Liver (tissue), 9 donors: Measurements from ENCODE around the gene FBXW7. TPM values are rescaled to one million over a fixed set of nuclear protein-coding genes. Genes with fewer than 3 reads are reported as not detected.

Experiments used
- DNase-seq: peaks from one replicate; pipeline ENCODE4 v3.0.0-alpha.2; 2017; ENCODE audit warnings: low spot score
- H3K27ac ChIP-seq, 2 donors: one replicate each; pipeline ENCODE4 v1.7.0; 2013; ENCODE audit warnings: inconsistent platforms in 2 of 2, low read length in 2 of 2, control low read depth in 1 of 2, low read depth in 1 of 2, mild to moderate bottlenecking in 1 of 2
- H3K27me3 ChIP-seq, 4 donors: one replicate each; pipeline versions ENCODE4 v1.6.1 to v1.7.0; 2013; ENCODE audit warnings: low read length in 3 of 4, inconsistent platforms in 1 of 4, mild to moderate bottlenecking in 1 of 4, moderate library complexity in 1 of 4; ENCODE audit not compliant: control insufficient read depth in 4 of 4, insufficient read depth in 4 of 4
- H3K36me3 ChIP-seq, 4 donors: one replicate each; pipeline versions ENCODE4 v1.6.1 to v1.7.0; 2013; ENCODE audit warnings: low read length in 3 of 4, mild to moderate bottlenecking in 3 of 4, low read depth in 1 of 4, moderate library complexity in 1 of 4; ENCODE audit not compliant: control insufficient read depth in 4 of 4, insufficient read depth in 3 of 4
- H3K4me1 ChIP-seq, 4 donors: one replicate each; pipeline versions ENCODE4 v1.6.1 to v1.7.0; 2013; ENCODE audit warnings: low read length in 3 of 4, mild to moderate bottlenecking in 3 of 4, moderate library complexity in 1 of 4; ENCODE audit not compliant: control insufficient read depth in 4 of 4, insufficient read depth in 4 of 4
- H3K4me3 ChIP-seq, 3 donors: one replicate each; pipeline versions ENCODE4 v1.6.1 to v1.7.0; 2013; ENCODE audit warnings: low read length in 3 of 3, control low read depth in 1 of 3, low read depth in 1 of 3, mild to moderate bottlenecking in 1 of 3
- H3K9ac ChIP-seq, 2 donors: one replicate each; pipeline ENCODE4 v1.7.0; 2013; ENCODE audit warnings: low read length in 2 of 2, mild to moderate bottlenecking in 2 of 2, moderate library complexity in 2 of 2, control low read depth in 1 of 2, low read depth in 1 of 2
- H3K9me3 ChIP-seq, 4 donors: one replicate each; pipeline versions ENCODE4 v1.6.1 to v1.7.0; 2013; ENCODE audit warnings: low read length in 3 of 4; ENCODE audit not compliant: control insufficient read depth in 4 of 4
- EGR1 ChIP-seq, 2 donors: IDR thresholded peaks; 2 replicates each; pipeline ENCODE4 v1.6.1; 2016 to 2018; ENCODE audit warnings: antibody characterized with exemption in 2 of 2, low read depth in 2 of 2
- FOXA1 ChIP-seq: IDR thresholded peaks from 2 replicates; pipeline ENCODE4 v1.6.1; 2016; ENCODE audit warnings: antibody characterized with exemption
- FOXA2 ChIP-seq: IDR thresholded peaks from 2 replicates; pipeline ENCODE4 v1.6.1; 2016; ENCODE audit warnings: antibody characterized with exemption
- GABPA ChIP-seq, 2 donors: IDR thresholded peaks in 1 of 2; conservative IDR thresholded peaks in 1 of 2; 2 replicates each; pipeline ENCODE4 v1.6.1; 2016; ENCODE audit warnings: antibody characterized with exemption in 2 of 2, mild to moderate bottlenecking in 1 of 2, moderate library complexity in 1 of 2
- HNF4A ChIP-seq, 2 donors: conservative IDR thresholded peaks; 2 replicates each; pipeline ENCODE4 v1.6.1; 2016; ENCODE audit warnings: antibody characterized with exemption in 2 of 2, mild to moderate bottlenecking in 2 of 2
- HNF4G ChIP-seq: IDR thresholded peaks from 2 replicates; pipeline ENCODE4 v1.6.1; 2016; ENCODE audit warnings: antibody characterized with exemption
- JUND ChIP-seq, 2 donors: IDR thresholded peaks; 2 replicates each; pipeline ENCODE4 v1.6.1; 2016; ENCODE audit warnings: antibody characterized with exemption in 2 of 2
- NR2F2 ChIP-seq: IDR thresholded peaks from 2 replicates; pipeline ENCODE4 v1.6.1; 2016; ENCODE audit warnings: antibody characterized with exemption
- RAD21 ChIP-seq, 2 donors: IDR thresholded peaks; 2 replicates each; pipeline ENCODE4 v1.6.1; 2016; ENCODE audit warnings: antibody characterized with exemption in 2 of 2, mild to moderate bottlenecking in 2 of 2
- REST ChIP-seq: IDR thresholded peaks from 2 replicates; pipeline ENCODE4 v1.6.1; 2016; ENCODE audit warnings: antibody characterized with exemption, mild to moderate bottlenecking
- RXRA ChIP-seq, 2 donors: IDR thresholded peaks; 2 replicates each; pipeline ENCODE4 v1.6.1; 2017 to 2018; ENCODE audit warnings: antibody characterized with exemption in 2 of 2, mild to moderate bottlenecking in 1 of 2
- SP1 ChIP-seq: IDR thresholded peaks from 2 replicates; pipeline ENCODE4 v1.6.1; 2018; ENCODE audit warnings: antibody characterized with exemption, mild to moderate bottlenecking
- TAF1 ChIP-seq: conservative IDR thresholded peaks from 2 replicates; pipeline ENCODE4 v1.6.1; 2016; ENCODE audit warnings: antibody characterized with exemption, mild to moderate bottlenecking
- YY1 ChIP-seq: IDR thresholded peaks from 2 replicates; pipeline ENCODE4 v1.6.1; 2016; ENCODE audit warnings: antibody characterized with exemption, mild to moderate bottlenecking
- ZBTB33 ChIP-seq: IDR thresholded peaks from 2 replicates; pipeline ENCODE4 v1.6.1; 2016; ENCODE audit warnings: antibody characterized with exemption
- WGBS: extraction: QIAGEN DNeasy Blood & Tissue Kit; methylation state at CpG from one replicate; pipeline ENCODE4 v1.1.7; 2013; 5-methylcytosine and 5-hydroxymethylcytosine counted together
- polyA plus RNA-seq, 2 donors: library from polyadenylated mRNA; stranded (reverse) in 1 of 2; unstranded in 1 of 2; fragments of 200-250 nt in 1 of 2; fragments of >200 nt in 1 of 2; fragmentation: Nextera tagmentation in 1 of 2; extraction: Ambion mirVana in 1 of 2; gene quantifications; one replicate each; pipeline versions ENCODE4 v1.2.1 to v1.2.3, GENCODE V29; 2013 to 2015
- total RNA-seq, 2 donors: library from RNA; depleted of rRNA; stranded (reverse); fragments of >200 nt; gene quantifications; one replicate each; pipeline ENCODE4 v1.2.3, GENCODE V29; 2014
- TF ChIP-seq, protein P1 (sequence below): fragments of 150-350 bp; IDR thresholded peaks from 2 replicates; pipeline ENCODE4 v1.5.1; 2017; ENCODE audit warnings: improper control_type of control experiment, low read depth, low read length; ENCODE audit not compliant: missing input control
- TF ChIP-seq, protein P2 (sequence below): IDR thresholded peaks from 2 replicates; pipeline ENCODE4 v1.6.1; 2016; ENCODE audit warnings: antibody characterized with exemption
- TF ChIP-seq, protein P3 (sequence below): IDR thresholded peaks from 2 replicates; pipeline ENCODE4 v1.6.1; 2016; ENCODE audit warnings: antibody characterized with exemption
- donor health status: healthy.
- donor health status: healthy.
- donor health status: healthy.
- donor health status: healthy.
- donor health status: healthy.

The FBXW7 gene
- total and polyA plus RNA-seq, 4 donors: 4.0 to 56.9 (median 16.1) TPM

DNA sequence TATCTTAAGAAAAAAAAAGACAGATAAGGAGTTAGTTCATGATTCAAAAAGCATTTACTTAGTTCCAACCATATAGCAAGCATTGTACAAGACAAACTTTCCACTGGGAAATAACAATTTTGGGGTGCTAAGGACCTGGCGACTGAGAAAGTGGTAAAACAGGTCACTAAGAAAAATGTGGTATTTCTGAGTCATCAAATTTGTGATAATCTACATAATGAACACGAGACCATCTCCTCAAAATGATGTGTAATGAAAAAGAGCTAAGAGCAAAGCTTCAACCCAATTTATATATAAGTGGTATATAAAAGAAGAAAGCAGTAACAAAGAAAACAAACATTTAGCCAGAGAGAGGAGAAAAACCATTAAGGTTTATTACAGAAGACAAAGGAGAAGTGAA is 72.3 kb downstream of the FBXW7 start:
- TF ChIP-seq FOXA2 (no peak), FOXA1 (no peak), SP1 (no peak), HNF4A (conservative IDR thresholded peaks at IDR 0.05) (no peak), GABPA (IDR thresholded peaks at IDR 0.05 in 1 of 2, conservative IDR thresholded peaks at IDR 0.05 in 1 of 2) (no peak), JUND (IDR thresholded peaks at IDR 0.05) (no peak), TAF1 (no peak), YY1 (no peak), NR2F2 (no peak), EGR1 (IDR thresholded peaks at IDR 0.05; ENCODE audit: low read depth in 2 of 2) (no peak), RXRA (IDR thresholded peaks at IDR 0.05) (no peak)
- TF ChIP-seq, protein P1, sequence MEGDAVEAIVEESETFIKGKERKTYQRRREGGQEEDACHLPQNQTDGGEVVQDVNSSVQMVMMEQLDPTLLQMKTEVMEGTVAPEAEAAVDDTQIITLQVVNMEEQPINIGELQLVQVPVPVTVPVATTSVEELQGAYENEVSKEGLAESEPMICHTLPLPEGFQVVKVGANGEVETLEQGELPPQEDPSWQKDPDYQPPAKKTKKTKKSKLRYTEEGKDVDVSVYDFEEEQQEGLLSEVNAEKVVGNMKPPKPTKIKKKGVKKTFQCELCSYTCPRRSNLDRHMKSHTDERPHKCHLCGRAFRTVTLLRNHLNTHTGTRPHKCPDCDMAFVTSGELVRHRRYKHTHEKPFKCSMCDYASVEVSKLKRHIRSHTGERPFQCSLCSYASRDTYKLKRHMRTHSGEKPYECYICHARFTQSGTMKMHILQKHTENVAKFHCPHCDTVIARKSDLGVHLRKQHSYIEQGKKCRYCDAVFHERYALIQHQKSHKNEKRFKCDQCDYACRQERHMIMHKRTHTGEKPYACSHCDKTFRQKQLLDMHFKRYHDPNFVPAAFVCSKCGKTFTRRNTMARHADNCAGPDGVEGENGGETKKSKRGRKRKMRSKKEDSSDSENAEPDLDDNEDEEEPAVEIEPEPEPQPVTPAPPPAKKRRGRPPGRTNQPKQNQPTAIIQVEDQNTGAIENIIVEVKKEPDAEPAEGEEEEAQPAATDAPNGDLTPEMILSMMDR: no peak
- H3K27me3 ChIP-seq: no peaks in the 10 kb centered on the region
- H3K4me3 ChIP-seq: no peak overlapping the region
- H3K27ac ChIP-seq: no peak overlapping the region
- H3K9ac ChIP-seq: no peak overlapping the region
- no peaks in the 10 kb centered on the region for H3K36me3 ChIP-seq
- no peak for DNase-seq
- WGBS: 94% methylated on average over 2 of the region's 2 CpGs
- peaks cover 4 to 41% (median 24%) of the 10 kb centered on the region in 4 donors for H3K4me1 ChIP-seq
- H3K9me3 ChIP-seq: no peaks in the 10 kb centered on the region

DNA sequence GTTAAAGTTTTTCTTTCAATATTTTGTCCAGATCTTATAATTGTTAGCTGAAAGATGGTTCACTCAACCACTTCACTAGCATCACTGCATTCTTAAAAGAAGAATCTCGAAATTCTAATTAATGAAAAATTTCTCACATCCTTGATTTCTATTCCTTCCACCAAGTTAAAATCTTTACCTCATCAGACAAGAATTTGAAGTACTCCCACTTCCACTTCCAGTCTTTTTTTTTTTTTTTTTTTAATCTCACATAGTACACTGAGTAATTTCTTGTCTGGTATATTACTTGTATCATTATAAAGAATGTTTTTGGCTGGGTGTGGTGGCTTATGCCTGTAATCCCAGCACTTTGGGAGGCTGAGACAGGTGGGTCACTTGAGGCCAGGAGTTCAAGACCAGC is 73.2 kb downstream of the FBXW7 start:
- Histone ChIP-seq H3K9me3 (no peaks in the 10 kb centered on the region), H3K4me3 (no peak overlapping the region), H3K4me1 (peaks cover 4 to 44% (median 27%) of the 10 kb centered on the region in 4 donors), H3K27me3 (no peaks in the 10 kb centered on the region), H3K9ac (peak overlapping the region in 1 of 2 donors; percentile 27), H3K27ac (peak overlapping the region; percentile 33 to 47), H3K36me3 (no peaks in the 10 kb centered on the region)
- DNase-seq: no peak
- WGBS: 87% methylated on average over 1 of the region's 1 CpG
- TF ChIP-seq, protein P1: no peak
- TF ChIP-seq GABPA (IDR thresholded peaks at IDR 0.05 in 1 of 2, conservative IDR thresholded peaks at IDR 0.05 in 1 of 2) (no peak), RXRA (IDR thresholded peaks at IDR 0.05) (no peak), TAF1 (no peak), NR2F2 (no peak), HNF4A (conservative IDR thresholded peaks at IDR 0.05) (no peak), JUND (IDR thresholded peaks at IDR 0.05) (no peak), FOXA2 (no peak), YY1 (no peak), REST (no peak), ZBTB33 (no peak), RAD21 (IDR thresholded peaks at IDR 0.05) (no peak), FOXA1 (no peak), EGR1 (IDR thresholded peaks at IDR 0.05; ENCODE audit: low read depth in 2 of 2) (no peak), SP1 (no peak), HNF4G (no peak)
- TF ChIP-seq, protein P2, sequence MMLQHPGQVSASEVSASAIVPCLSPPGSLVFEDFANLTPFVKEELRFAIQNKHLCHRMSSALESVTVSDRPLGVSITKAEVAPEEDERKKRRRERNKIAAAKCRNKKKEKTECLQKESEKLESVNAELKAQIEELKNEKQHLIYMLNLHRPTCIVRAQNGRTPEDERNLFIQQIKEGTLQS: no peak
- TF ChIP-seq, protein P3, sequence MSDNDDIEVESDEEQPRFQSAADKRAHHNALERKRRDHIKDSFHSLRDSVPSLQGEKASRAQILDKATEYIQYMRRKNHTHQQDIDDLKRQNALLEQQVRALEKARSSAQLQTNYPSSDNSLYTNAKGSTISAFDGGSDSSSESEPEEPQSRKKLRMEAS: no peak
